Measurements from ENCODE around the gene ITGB3BP. TPM values are rescaled to one million over a fixed set of nuclear protein-coding genes. Genes with fewer than 3 reads are reported as not detected.

Gene ITGB3BP
- polyA plus RNA-seq, 2 of the 4 experiments (the other 2 are of a cell fraction) = 31.6 to 45.8 TPM

- CTCF ChIA-PET = interaction anchor here (0.6 to 2.3 kb wide), 9 partner anchors 9 to 704 kb away, joined by 3 to 9 read pairs (median 4); no protein-coding TSS in a partner anchor
- no peak overlapping the region for H3K4me2 ChIP-seq
- WGBS (ENCODE audit: missing lambda C conversion rate) = 52% methylated on average over 6 of the region's 6 CpGs
Measured at GRCh38 chr1:63557365-63557987, 34.5 kb upstream of the ITGB3BP start.

GRCh38 chr1:63555480-63555879, 32.5 kb upstream of the ITGB3BP start:
- Histone ChIP-seq H3K4me2 (no peak overlapping the region), H3K4me3 (no peak overlapping the region), H3K27ac (no peak overlapping the region), H3K4me1 (peaks cover 4% of the 10 kb centered on the region; the same call in 1 of the 3 replicates), H3K9me3 (no peaks in the 10 kb centered on the region)
- no peak for ATAC-seq
- TF ChIP-seq, protein P1, sequence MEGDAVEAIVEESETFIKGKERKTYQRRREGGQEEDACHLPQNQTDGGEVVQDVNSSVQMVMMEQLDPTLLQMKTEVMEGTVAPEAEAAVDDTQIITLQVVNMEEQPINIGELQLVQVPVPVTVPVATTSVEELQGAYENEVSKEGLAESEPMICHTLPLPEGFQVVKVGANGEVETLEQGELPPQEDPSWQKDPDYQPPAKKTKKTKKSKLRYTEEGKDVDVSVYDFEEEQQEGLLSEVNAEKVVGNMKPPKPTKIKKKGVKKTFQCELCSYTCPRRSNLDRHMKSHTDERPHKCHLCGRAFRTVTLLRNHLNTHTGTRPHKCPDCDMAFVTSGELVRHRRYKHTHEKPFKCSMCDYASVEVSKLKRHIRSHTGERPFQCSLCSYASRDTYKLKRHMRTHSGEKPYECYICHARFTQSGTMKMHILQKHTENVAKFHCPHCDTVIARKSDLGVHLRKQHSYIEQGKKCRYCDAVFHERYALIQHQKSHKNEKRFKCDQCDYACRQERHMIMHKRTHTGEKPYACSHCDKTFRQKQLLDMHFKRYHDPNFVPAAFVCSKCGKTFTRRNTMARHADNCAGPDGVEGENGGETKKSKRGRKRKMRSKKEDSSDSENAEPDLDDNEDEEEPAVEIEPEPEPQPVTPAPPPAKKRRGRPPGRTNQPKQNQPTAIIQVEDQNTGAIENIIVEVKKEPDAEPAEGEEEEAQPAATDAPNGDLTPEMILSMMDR (IDR thresholded peaks at IDR 0.05) = no peak
- TF ChIP-seq HEYL (CRISPR knock-in tag; IDR thresholded peaks at IDR 0.05) = no peak
- TF ChIP-seq, protein P2, sequence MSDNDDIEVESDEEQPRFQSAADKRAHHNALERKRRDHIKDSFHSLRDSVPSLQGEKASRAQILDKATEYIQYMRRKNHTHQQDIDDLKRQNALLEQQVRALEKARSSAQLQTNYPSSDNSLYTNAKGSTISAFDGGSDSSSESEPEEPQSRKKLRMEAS (IDR thresholded peaks at IDR 0.05) = no peak
- no peak for TF ChIP-seq RARB (CRISPR knock-in tag; IDR thresholded peaks at IDR 0.05)
- no peak for TF ChIP-seq MAFK (IDR thresholded peaks at IDR 0.05; ENCODE audit: partially characterized antibody)
- TF ChIP-seq HES2 (IDR thresholded peaks at IDR 0.05) = no peak
- no peak for TF ChIP-seq NPAS2 (CRISPR knock-in tag; IDR thresholded peaks at IDR 0.05; ENCODE audit: borderline replicate concordance)
- TF ChIP-seq ZFP36 (IDR thresholded peaks at IDR 0.05; ENCODE audit: borderline replicate concordance, partially characterized antibody) = no peak
- TF ChIP-seq TP53 (CRISPR knock-in tag; IDR thresholded peaks at IDR 0.05) = no peak
- TF ChIP-seq MAZ (IDR thresholded peaks at IDR 0.05; ENCODE audit: borderline replicate concordance, low read depth, low read length) = no peak
- TF ChIP-seq HOXA7 (CRISPR knock-in tag; IDR thresholded peaks at IDR 0.05) = no peak
- TF ChIP-seq, protein P3, sequence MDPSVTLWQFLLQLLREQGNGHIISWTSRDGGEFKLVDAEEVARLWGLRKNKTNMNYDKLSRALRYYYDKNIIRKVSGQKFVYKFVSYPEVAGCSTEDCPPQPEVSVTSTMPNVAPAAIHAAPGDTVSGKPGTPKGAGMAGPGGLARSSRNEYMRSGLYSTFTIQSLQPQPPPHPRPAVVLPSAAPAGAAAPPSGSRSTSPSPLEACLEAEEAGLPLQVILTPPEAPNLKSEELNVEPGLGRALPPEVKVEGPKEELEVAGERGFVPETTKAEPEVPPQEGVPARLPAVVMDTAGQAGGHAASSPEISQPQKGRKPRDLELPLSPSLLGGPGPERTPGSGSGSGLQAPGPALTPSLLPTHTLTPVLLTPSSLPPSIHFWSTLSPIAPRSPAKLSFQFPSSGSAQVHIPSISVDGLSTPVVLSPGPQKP (IDR thresholded peaks at IDR 0.05; ENCODE audit: low read depth, low read length) = no peak
- TF ChIP-seq POLR2A (IDR thresholded peaks at IDR 0.05; ENCODE audit: low read length) = no peak
- TF ChIP-seq ESRRA (IDR thresholded peaks at IDR 0.05; ENCODE audit: borderline replicate concordance, low read length) = no peak
- TF ChIP-seq, protein P4, sequence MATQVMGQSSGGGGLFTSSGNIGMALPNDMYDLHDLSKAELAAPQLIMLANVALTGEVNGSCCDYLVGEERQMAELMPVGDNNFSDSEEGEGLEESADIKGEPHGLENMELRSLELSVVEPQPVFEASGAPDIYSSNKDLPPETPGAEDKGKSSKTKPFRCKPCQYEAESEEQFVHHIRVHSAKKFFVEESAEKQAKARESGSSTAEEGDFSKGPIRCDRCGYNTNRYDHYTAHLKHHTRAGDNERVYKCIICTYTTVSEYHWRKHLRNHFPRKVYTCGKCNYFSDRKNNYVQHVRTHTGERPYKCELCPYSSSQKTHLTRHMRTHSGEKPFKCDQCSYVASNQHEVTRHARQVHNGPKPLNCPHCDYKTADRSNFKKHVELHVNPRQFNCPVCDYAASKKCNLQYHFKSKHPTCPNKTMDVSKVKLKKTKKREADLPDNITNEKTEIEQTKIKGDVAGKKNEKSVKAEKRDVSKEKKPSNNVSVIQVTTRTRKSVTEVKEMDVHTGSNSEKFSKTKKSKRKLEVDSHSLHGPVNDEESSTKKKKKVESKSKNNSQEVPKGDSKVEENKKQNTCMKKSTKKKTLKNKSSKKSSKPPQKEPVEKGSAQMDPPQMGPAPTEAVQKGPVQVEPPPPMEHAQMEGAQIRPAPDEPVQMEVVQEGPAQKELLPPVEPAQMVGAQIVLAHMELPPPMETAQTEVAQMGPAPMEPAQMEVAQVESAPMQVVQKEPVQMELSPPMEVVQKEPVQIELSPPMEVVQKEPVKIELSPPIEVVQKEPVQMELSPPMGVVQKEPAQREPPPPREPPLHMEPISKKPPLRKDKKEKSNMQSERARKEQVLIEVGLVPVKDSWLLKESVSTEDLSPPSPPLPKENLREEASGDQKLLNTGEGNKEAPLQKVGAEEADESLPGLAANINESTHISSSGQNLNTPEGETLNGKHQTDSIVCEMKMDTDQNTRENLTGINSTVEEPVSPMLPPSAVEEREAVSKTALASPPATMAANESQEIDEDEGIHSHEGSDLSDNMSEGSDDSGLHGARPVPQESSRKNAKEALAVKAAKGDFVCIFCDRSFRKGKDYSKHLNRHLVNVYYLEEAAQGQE (IDR thresholded peaks at IDR 0.05) = no peak
- FAIRE-seq = no peak
- DNase-seq (ENCODE audit: low read depth in 1 of 2, low spot score in 1 of 2) = no peak
- CTCF ChIA-PET = no interaction called here
- POLR2A ChIA-PET = no interaction called here

More at GRCh38 chr1:63557365-63557987, 34.5 kb upstream of the ITGB3BP start:
- peaks cover 4% of the 10 kb centered on the region; the same call in 1 of the 3 replicates for H3K4me1 ChIP-seq
- H3K9me3 ChIP-seq = no peaks in the 10 kb centered on the region
- POLR2A ChIA-PET = no interaction called here
- DNase-seq (ENCODE audit: low read depth in 1 of 2, low spot score in 1 of 2) = peak in 1 of 2 experiments; percentile 39
- no peak overlapping the region for H3K27ac ChIP-seq
- H3K4me3 ChIP-seq = no peak overlapping the region
- no peak for FAIRE-seq
- ATAC-seq = peak in 1 of 2 experiments; percentile 76; a peak in 3 of 6 replicates
- TF ChIP-seq RNF2 (IDR thresholded peaks at IDR 0.05; ENCODE audit: borderline replicate concordance, low read depth) (no peak), RFX5 (IDR thresholded peaks at IDR 0.05) (no peak), NFE2L2 (conservative IDR thresholded peaks at IDR 0.05; ENCODE audit: low read length) (no peak), JUN (IDR thresholded peaks at IDR 0.05) (no peak), CHD2 (IDR thresholded peaks at IDR 0.05; ENCODE audit: low read length, partially characterized antibody) (no peak), RAD21 (conservative IDR thresholded peaks at IDR 0.05 in 1 of 2, IDR thresholded peaks at IDR 0.05 in 1 of 2) (peak; percentile 43 to 57; a peak in 4 of 5 replicates), FOSB (CRISPR knock-in tag; IDR thresholded peaks at IDR 0.05) (no peak), ZC3H11A (IDR thresholded peaks at IDR 0.05) (no peak), POLR2A (IDR thresholded peaks at IDR 0.05; ENCODE audit: low read length) (no peak), GATA3 (IDR thresholded peaks at IDR 0.05; ENCODE audit: borderline replicate concordance) (no peak), BHLHE40 (IDR thresholded peaks at IDR 0.05; ENCODE audit: low read depth, low read length) (no peak), NPAS2 (CRISPR knock-in tag; IDR thresholded peaks at IDR 0.05; ENCODE audit: borderline replicate concordance) (no peak), HDAC2 (IDR thresholded peaks at IDR 0.05) (no peak), SMC3 (IDR thresholded peaks at IDR 0.05) (peak; percentile 30; the same call in 1 of the 3 replicates)
- TF ChIP-seq, protein P2 (IDR thresholded peaks at IDR 0.05) = no peak
- TF ChIP-seq, protein P5, sequence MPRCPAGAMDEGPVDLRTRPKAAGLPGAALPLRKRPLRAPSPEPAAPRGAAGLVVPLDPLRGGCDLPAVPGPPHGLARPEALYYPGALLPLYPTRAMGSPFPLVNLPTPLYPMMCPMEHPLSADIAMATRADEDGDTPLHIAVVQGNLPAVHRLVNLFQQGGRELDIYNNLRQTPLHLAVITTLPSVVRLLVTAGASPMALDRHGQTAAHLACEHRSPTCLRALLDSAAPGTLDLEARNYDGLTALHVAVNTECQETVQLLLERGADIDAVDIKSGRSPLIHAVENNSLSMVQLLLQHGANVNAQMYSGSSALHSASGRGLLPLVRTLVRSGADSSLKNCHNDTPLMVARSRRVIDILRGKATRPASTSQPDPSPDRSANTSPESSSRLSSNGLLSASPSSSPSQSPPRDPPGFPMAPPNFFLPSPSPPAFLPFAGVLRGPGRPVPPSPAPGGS (IDR thresholded peaks at IDR 0.05) = no peak
- TF ChIP-seq, protein P1 (IDR thresholded peaks at IDR 0.05) = peak; percentile 55
